Measurements from ENCODE around the gene PCDH9. TPM values are rescaled to one million over a fixed set of nuclear protein-coding genes. Genes with fewer than 3 reads are reported as not detected.

The PCDH9 gene
- total and polyA plus RNA-seq, 2 experiments from 2014 or later = 0.31 to 0.52 TPM

DNA sequence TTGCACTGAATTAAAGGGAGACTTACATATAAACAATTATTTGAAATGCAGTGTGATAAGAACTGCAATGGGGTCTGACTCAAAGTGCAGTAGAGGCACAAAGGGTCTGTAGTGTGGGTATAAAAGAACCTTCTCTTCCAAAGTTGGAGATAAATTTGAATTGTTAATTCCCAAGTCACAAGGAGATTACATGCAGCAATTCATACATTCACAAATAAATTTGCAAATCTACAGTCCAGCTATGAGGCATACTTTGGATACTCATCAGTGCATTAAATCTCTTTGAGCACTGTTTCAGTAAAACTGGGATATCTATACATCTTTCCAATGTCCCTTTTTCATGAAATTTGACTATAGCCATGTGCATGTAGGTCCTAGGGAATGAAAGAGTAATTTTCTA is 799.4 kb downstream of the PCDH9 start:
- Histone ChIP-seq H3F3A (replicated peaks; ENCODE audit: low read depth) (no peaks in the 10 kb centered on the region), H3K4me2 (no peak overlapping the region), H3K79me2 (replicated peaks; ENCODE audit: insufficient read depth) (no peaks in the 10 kb centered on the region), H3K4me1 (ENCODE audit: insufficient read depth) (no peaks in the 10 kb centered on the region), H4K20me1 (replicated peaks; ENCODE audit: insufficient read depth) (no peaks in the 10 kb centered on the region), H3K9me2 (ENCODE audit: insufficient read depth) (no peaks in the 10 kb centered on the region), H3K27me3 (ENCODE audit: insufficient read depth) (no peaks in the 10 kb centered on the region), H3K27ac (ENCODE audit: low read depth) (no peak overlapping the region), H2AFZ (no peak overlapping the region), H3K4me3 (no peak overlapping the region), H3K36me3 (ENCODE audit: insufficient read depth) (no peaks in the 10 kb centered on the region)
- Mint-ChIP-seq H3K4me1 (no peaks in the 10 kb centered on the region; the same call in 2 of the 3 replicates), H3K4me3 (no peak overlapping the region), H3K27me3 (ENCODE audit: insufficient read depth, low read depth, poor library complexity) (no peaks in the 10 kb centered on the region), H3K9me3 (no peaks in the 10 kb centered on the region), H3K27ac (no peak overlapping the region), H3K36me3 (ENCODE audit: low read depth) (no peaks in the 10 kb centered on the region)
- ATAC-seq (no peak), DNase-seq (ENCODE audit: low spot score) (no peak)
- TF ChIP-seq EZH2 (IDR thresholded peaks at IDR 0.05; ENCODE audit: low read depth, unreplicated experiment) (no peak), STAT1 (IDR thresholded peaks at IDR 0.05; ENCODE audit: unreplicated experiment) (no peak), ZNF331 (CRISPR knock-in tag; IDR thresholded peaks at IDR 0.05; ENCODE audit: low read depth) (no peak), EZH2phosphoT487 (IDR thresholded peaks at IDR 0.05; ENCODE audit: unreplicated experiment) (no peak), POLR2AphosphoS5 (IDR thresholded peaks at IDR 0.05; ENCODE audit: low read depth) (no peak), JUNB (IDR thresholded peaks at IDR 0.05; ENCODE audit: unreplicated experiment) (no peak), CREB1 (CRISPR knock-in tag; IDR thresholded peaks at IDR 0.05; ENCODE audit: low read depth) (no peak), ZNF114 (CRISPR knock-in tag; IDR thresholded peaks at IDR 0.05) (no peak), NANOG (IDR thresholded peaks at IDR 0.05; ENCODE audit: borderline replicate concordance) (no peak)
- TF ChIP-seq, protein P1, sequence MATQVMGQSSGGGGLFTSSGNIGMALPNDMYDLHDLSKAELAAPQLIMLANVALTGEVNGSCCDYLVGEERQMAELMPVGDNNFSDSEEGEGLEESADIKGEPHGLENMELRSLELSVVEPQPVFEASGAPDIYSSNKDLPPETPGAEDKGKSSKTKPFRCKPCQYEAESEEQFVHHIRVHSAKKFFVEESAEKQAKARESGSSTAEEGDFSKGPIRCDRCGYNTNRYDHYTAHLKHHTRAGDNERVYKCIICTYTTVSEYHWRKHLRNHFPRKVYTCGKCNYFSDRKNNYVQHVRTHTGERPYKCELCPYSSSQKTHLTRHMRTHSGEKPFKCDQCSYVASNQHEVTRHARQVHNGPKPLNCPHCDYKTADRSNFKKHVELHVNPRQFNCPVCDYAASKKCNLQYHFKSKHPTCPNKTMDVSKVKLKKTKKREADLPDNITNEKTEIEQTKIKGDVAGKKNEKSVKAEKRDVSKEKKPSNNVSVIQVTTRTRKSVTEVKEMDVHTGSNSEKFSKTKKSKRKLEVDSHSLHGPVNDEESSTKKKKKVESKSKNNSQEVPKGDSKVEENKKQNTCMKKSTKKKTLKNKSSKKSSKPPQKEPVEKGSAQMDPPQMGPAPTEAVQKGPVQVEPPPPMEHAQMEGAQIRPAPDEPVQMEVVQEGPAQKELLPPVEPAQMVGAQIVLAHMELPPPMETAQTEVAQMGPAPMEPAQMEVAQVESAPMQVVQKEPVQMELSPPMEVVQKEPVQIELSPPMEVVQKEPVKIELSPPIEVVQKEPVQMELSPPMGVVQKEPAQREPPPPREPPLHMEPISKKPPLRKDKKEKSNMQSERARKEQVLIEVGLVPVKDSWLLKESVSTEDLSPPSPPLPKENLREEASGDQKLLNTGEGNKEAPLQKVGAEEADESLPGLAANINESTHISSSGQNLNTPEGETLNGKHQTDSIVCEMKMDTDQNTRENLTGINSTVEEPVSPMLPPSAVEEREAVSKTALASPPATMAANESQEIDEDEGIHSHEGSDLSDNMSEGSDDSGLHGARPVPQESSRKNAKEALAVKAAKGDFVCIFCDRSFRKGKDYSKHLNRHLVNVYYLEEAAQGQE (IDR thresholded peaks at IDR 0.05; ENCODE audit: unreplicated experiment) = no peak
- TF ChIP-seq, protein P2, sequence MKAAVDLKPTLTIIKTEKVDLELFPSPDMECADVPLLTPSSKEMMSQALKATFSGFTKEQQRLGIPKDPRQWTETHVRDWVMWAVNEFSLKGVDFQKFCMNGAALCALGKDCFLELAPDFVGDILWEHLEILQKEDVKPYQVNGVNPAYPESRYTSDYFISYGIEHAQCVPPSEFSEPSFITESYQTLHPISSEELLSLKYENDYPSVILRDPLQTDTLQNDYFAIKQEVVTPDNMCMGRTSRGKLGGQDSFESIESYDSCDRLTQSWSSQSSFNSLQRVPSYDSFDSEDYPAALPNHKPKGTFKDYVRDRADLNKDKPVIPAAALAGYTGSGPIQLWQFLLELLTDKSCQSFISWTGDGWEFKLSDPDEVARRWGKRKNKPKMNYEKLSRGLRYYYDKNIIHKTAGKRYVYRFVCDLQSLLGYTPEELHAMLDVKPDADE (IDR thresholded peaks at IDR 0.05) = no peak
- TF ChIP-seq, protein P3, sequence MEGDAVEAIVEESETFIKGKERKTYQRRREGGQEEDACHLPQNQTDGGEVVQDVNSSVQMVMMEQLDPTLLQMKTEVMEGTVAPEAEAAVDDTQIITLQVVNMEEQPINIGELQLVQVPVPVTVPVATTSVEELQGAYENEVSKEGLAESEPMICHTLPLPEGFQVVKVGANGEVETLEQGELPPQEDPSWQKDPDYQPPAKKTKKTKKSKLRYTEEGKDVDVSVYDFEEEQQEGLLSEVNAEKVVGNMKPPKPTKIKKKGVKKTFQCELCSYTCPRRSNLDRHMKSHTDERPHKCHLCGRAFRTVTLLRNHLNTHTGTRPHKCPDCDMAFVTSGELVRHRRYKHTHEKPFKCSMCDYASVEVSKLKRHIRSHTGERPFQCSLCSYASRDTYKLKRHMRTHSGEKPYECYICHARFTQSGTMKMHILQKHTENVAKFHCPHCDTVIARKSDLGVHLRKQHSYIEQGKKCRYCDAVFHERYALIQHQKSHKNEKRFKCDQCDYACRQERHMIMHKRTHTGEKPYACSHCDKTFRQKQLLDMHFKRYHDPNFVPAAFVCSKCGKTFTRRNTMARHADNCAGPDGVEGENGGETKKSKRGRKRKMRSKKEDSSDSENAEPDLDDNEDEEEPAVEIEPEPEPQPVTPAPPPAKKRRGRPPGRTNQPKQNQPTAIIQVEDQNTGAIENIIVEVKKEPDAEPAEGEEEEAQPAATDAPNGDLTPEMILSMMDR (conservative IDR thresholded peaks at IDR 0.05; ENCODE audit: low read depth in 2 of 2) = no peak
- TF ChIP-seq, protein P4, sequence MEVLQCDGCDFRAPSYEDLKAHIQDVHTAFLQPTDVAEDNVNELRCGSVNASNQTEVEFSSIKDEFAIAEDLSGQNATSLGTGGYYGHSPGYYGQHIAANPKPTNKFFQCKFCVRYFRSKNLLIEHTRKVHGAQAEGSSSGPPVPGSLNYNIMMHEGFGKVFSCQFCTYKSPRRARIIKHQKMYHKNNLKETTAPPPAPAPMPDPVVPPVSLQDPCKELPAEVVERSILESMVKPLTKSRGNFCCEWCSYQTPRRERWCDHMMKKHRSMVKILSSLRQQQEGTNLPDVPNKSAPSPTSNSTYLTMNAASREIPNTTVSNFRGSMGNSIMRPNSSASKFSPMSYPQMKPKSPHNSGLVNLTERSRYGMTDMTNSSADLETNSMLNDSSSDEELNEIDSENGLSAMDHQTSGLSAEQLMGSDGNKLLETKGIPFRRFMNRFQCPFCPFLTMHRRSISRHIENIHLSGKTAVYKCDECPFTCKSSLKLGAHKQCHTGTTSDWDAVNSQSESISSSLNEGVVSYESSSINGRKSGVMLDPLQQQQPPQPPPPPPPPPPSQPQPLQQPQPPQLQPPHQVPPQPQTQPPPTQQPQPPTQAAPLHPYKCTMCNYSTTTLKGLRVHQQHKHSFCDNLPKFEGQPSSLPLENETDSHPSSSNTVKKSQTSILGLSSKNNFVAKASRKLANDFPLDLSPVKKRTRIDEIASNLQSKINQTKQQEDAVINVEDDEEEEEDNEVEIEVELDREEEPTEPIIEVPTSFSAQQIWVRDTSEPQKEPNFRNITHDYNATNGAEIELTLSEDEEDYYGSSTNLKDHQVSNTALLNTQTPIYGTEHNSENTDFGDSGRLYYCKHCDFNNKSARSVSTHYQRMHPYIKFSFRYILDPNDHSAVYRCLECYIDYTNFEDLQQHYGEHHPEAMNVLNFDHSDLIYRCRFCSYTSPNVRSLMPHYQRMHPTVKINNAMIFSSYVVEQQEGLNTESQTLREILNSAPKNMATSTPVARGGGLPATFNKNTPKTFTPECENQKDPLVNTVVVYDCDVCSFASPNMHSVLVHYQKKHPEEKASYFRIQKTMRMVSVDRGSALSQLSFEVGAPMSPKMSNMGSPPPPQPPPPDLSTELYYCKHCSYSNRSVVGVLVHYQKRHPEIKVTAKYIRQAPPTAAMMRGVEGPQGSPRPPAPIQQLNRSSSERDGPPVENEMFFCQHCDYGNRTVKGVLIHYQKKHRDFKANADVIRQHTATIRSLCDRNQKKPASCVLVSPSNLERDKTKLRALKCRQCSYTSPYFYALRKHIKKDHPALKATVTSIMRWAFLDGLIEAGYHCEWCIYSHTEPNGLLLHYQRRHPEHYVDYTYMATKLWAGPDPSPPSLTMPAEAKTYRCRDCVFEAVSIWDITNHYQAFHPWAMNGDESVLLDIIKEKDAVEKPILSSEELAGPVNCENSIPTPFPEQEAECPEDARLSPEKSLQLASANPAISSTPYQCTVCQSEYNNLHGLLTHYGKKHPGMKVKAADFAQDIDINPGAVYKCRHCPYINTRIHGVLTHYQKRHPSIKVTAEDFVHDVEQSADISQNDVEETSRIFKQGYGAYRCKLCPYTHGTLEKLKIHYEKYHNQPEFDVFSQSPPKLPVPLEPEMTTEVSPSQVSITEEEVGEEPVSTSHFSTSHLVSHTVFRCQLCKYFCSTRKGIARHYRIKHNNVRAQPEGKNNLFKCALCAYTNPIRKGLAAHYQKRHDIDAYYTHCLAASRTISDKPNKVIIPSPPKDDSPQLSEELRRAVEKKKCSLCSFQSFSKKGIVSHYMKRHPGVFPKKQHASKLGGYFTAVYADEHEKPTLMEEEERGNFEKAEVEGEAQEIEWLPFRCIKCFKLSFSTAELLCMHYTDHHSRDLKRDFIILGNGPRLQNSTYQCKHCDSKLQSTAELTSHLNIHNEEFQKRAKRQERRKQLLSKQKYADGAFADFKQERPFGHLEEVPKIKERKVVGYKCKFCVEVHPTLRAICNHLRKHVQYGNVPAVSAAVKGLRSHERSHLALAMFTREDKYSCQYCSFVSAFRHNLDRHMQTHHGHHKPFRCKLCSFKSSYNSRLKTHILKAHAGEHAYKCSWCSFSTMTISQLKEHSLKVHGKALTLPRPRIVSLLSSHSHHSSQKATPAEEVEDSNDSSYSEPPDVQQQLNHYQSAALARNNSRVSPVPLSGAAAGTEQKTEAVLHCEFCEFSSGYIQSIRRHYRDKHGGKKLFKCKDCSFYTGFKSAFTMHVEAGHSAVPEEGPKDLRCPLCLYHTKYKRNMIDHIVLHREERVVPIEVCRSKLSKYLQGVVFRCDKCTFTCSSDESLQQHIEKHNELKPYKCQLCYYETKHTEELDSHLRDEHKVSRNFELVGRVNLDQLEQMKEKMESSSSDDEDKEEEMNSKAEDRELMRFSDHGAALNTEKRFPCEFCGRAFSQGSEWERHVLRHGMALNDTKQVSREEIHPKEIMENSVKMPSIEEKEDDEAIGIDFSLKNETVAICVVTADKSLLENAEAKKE (CRISPR knock-in tag; IDR thresholded peaks at IDR 0.05) = no peak

Data from GM23338 (cell line).